Prostate gland (tissue), 2 donors: ENCODE data around the gene CTNNA3.

ENCODE experiments used
- CTCF ChIP-seq, 4 experiments: fragments of 200-600 bp in 2 of 4; fragments of 450-650 bp in 2 of 4; sonication (generic) in 2 of 4; IDR thresholded peaks; 1 replicate in 3 of 4; 2 replicates in 1 of 4; pipeline ENCODE4 v1.5.1; 2016 to 2019; ENCODE audit warnings: antibody characterized with exemption in 4 of 4, mild to moderate bottlenecking in 2 of 4, moderate library complexity in 2 of 4
- POLR2AphosphoS5 ChIP-seq: sonication (generic); formaldehyde crosslinking; IDR thresholded peaks from one replicate; pipeline ENCODE4 v1.6.1; 2017; ENCODE audit warnings: antibody characterized with exemption

GRCh38 chr10:66329147-66329546, 1366.8 kb downstream of the CTNNA3 start:
- TF ChIP-seq POLR2AphosphoS5 = no peak
- no peak for TF ChIP-seq CTCF (IDR thresholded peaks at IDR 0.05)
